ENCODE data around the gene VEGFC. TPM values are rescaled to one million over a fixed set of nuclear protein-coding genes. Genes with fewer than 3 reads are reported as not detected.

Gene VEGFC
- total RNA-seq, 6 experiments from 2014 or later = 1.4 to 3.1 (median 2.0) TPM

DNA sequence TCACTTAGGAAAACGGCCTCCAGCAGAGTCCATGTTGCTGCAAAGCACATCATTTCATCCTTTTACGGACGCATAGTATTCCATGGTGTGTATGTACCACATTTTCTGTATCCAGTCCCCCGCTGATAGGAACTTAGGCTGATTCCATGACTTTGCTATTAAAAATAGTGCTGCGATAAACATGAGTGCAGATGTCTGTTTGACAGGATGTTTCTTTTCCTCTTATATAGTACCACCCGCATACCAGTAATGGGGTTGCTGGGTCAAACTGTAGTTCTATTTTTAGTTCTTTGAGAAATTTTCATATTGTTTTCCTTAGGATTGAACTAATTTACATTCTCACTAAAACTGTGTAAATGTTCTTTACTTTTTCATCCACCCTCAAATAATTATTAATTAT is 50.5 kb downstream of the VEGFC start:
- intact Hi-C loops (cut with DNase I) = no loop called here
- no peak overlapping the region for H3K27ac ChIP-seq
- no peaks in the 10 kb centered on the region for H3K36me3 ChIP-seq
- TF ChIP-seq, protein P1, sequence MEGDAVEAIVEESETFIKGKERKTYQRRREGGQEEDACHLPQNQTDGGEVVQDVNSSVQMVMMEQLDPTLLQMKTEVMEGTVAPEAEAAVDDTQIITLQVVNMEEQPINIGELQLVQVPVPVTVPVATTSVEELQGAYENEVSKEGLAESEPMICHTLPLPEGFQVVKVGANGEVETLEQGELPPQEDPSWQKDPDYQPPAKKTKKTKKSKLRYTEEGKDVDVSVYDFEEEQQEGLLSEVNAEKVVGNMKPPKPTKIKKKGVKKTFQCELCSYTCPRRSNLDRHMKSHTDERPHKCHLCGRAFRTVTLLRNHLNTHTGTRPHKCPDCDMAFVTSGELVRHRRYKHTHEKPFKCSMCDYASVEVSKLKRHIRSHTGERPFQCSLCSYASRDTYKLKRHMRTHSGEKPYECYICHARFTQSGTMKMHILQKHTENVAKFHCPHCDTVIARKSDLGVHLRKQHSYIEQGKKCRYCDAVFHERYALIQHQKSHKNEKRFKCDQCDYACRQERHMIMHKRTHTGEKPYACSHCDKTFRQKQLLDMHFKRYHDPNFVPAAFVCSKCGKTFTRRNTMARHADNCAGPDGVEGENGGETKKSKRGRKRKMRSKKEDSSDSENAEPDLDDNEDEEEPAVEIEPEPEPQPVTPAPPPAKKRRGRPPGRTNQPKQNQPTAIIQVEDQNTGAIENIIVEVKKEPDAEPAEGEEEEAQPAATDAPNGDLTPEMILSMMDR (IDR thresholded peaks at IDR 0.05) = no peak
- no peak for TF ChIP-seq POLR2A (IDR thresholded peaks at IDR 0.05)
- ATAC-seq (no peak), DNase-seq (no peak)
- no peaks in the 10 kb centered on the region for H3K27me3 ChIP-seq
- WGBS (ENCODE audit: insufficient coverage, low coverage, low lambda C conversion rate, missing lambda C conversion rate) = 58% methylated on average over 6 of the region's 6 CpGs
- H3K4me3 ChIP-seq = no peak overlapping the region
- no peaks in the 10 kb centered on the region for H3K4me1 ChIP-seq
- no peaks in the 10 kb centered on the region for H3K9me3 ChIP-seq

DNA sequence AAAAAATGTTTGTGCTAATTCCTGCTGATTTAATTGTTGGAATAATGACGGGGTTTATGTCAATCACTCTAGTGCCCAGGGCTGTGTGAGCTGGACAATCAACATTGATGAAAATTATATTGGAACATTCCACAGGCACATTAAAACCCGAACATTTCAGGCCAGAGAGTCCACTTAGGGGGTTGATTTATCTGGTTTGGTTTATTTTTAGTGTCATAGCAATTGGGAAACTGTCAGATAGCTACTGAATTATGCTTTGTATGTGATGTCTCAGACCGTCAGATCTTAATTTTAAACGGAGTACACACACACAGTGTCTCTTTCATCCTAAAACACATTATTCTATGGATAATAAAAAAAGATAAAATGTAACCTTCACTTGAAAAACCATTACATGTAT is 51.5 kb downstream of the VEGFC start:
- Histone ChIP-seq H3K27me3 (no peaks in the 10 kb centered on the region), H3K4me1 (no peaks in the 10 kb centered on the region), H3K36me3 (no peaks in the 10 kb centered on the region), H3K4me3 (no peak overlapping the region), H3K27ac (no peak overlapping the region), H3K9me3 (no peaks in the 10 kb centered on the region)
- no peak for TF ChIP-seq POLR2A (IDR thresholded peaks at IDR 0.05)
- TF ChIP-seq, protein P1 (IDR thresholded peaks at IDR 0.05) = no peak
- ATAC-seq (no peak), DNase-seq (no peak)
- intact Hi-C loops (cut with DNase I) = no loop called here
- WGBS (ENCODE audit: insufficient coverage, low coverage, low lambda C conversion rate, missing lambda C conversion rate) = 38% methylated on average over 4 of the region's 4 CpGs

DNA sequence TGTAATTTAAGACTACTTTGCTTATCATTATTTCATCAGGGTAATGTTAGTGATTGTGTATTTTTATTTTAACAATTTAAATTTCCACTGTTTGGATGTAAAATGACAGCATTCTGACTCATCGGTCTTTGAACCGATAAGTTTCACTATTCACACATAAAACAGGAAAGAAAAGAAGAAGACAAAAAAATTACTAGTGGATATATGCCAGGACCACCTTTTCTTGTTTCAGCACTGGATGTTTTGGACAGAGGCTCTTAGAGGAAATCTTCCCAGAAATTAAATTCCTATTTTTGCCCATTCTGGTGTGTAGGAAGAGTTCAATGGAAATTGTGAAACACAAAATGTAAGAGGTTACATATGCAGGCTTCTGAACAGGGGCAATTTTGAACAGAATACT is 57.4 kb downstream of the VEGFC start:
- Histone ChIP-seq H3K9me3 (no peaks in the 10 kb centered on the region), H3K36me3 (no peaks in the 10 kb centered on the region), H3K4me1 (no peaks in the 10 kb centered on the region), H3K27ac (no peak overlapping the region), H3K4me3 (no peak overlapping the region), H3K27me3 (no peaks in the 10 kb centered on the region)
- no peak for DNase-seq
- intact Hi-C loops (cut with DNase I) = no loop called here
- TF ChIP-seq, protein P1 (IDR thresholded peaks at IDR 0.05) = no peak
- TF ChIP-seq POLR2A (IDR thresholded peaks at IDR 0.05) = no peak
- ATAC-seq = no peak
- WGBS (ENCODE audit: insufficient coverage, low coverage, low lambda C conversion rate, missing lambda C conversion rate) = 68% methylated on average over 2 of the region's 2 CpGs

DNA sequence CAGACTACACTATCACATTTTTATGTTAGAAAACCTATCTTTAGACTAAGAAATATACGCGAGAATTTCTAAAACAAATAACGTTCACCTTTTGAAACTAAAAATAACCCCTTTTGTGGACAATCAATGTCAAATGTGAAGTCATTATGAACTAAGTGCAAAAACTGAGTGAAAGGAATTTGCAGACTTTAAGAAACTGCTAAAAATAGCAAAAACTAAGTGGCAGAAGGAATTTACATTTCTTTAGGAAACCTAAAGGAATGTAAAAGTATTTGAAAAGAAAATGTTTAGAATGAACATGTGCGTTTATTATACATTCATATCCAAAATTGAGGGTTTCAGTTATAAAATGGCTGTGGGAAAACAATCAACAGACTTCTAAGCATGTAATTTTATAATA is 58.3 kb downstream of the VEGFC start:
- no peaks in the 10 kb centered on the region for H3K9me3 ChIP-seq
- no peaks in the 10 kb centered on the region for H3K36me3 ChIP-seq
- no peak overlapping the region for H3K4me3 ChIP-seq
- ATAC-seq (no peak), DNase-seq (no peak)
- no peak for TF ChIP-seq POLR2A (IDR thresholded peaks at IDR 0.05)
- TF ChIP-seq, protein P1 (IDR thresholded peaks at IDR 0.05) = no peak
- H3K4me1 ChIP-seq = no peaks in the 10 kb centered on the region
- H3K27me3 ChIP-seq = no peaks in the 10 kb centered on the region
- 29% methylated on average over 4 of the region's 4 CpGs for WGBS (ENCODE audit: insufficient coverage, low coverage, low lambda C conversion rate, missing lambda C conversion rate)
- H3K27ac ChIP-seq = no peak overlapping the region
- intact Hi-C loops (cut with DNase I) = no loop called here

GRCh38 chr4:176729489-176729888 is 63.2 kb downstream of the VEGFC start:
- no peak overlapping the region for H3K27ac ChIP-seq
- 34% methylated on average over 3 of the region's 3 CpGs for WGBS (ENCODE audit: insufficient coverage, low coverage, low lambda C conversion rate, missing lambda C conversion rate)

More at GRCh38 chr4:176729489-176729888, 63.2 kb downstream of the VEGFC start:
- H3K9me3 ChIP-seq = no peaks in the 10 kb centered on the region
- no peaks in the 10 kb centered on the region for H3K4me1 ChIP-seq
- no peak overlapping the region for H3K4me3 ChIP-seq
- H3K36me3 ChIP-seq = no peaks in the 10 kb centered on the region
- ATAC-seq = no peak
- no peak for TF ChIP-seq POLR2A (IDR thresholded peaks at IDR 0.05)
- TF ChIP-seq, protein P1 (IDR thresholded peaks at IDR 0.05) = no peak
- no peak for DNase-seq
- intact Hi-C loops (cut with DNase I) = no loop called here
- H3K27me3 ChIP-seq = no peaks in the 10 kb centered on the region
